Smooth muscle cell (in vitro differentiated cells): ENCODE measurements around the gene RAPGEF3. TPM values are rescaled to one million over a fixed set of nuclear protein-coding genes. Genes with fewer than 3 reads are reported as not detected.

ENCODE experiments used
- DNase-seq: peaks from one replicate; lab custom pipeline; 2025; ENCODE audit not compliant: unreplicated experiment; lab: John Stamatoyannopoulos, UW
- H2AFZ ChIP-seq: fragments of 200-600 bp; sonication (generic); 2 replicates; pipeline ENCODE4 v1.6.0; 2016; ENCODE audit warnings: antibody characterized with exemption, low read depth, mild to moderate bottlenecking
- H3F3A ChIP-seq: fragments of 200-600 bp; sonication (generic); 2 replicates; pipeline ENCODE4 v1.6.0; 2017; ENCODE audit warnings: antibody characterized with exemption, low read depth
- H3K27ac ChIP-seq: fragments of 200-600 bp; sonication (generic); 2 replicates; pipeline ENCODE4 v1.5.1; 2016; ENCODE audit warnings: low read depth, mild to moderate bottlenecking
- H3K27me3 ChIP-seq: fragments of 200-600 bp; sonication (generic); 2 replicates; pipeline ENCODE4 v1.6.1; 2016; ENCODE audit warnings: low read depth, mild to moderate bottlenecking
- H3K36me3 ChIP-seq: fragments of 200-600 bp; sonication (generic); 2 replicates; pipeline ENCODE4 v1.5.1; 2016; ENCODE audit warnings: low read depth
- H3K4me1 ChIP-seq: fragments of 200-600 bp; sonication (generic); 2 replicates; pipeline ENCODE4 v1.5.1; 2016; ENCODE audit warnings: low read depth
- H3K4me2 ChIP-seq: fragments of 200-600 bp; sonication (generic); 2 replicates; pipeline ENCODE4 v1.6.0; 2016; ENCODE audit warnings: mild to moderate bottlenecking
- H3K4me3 ChIP-seq: fragments of 200-600 bp; sonication (generic); 2 replicates; pipeline ENCODE4 v1.5.1; 2016; ENCODE audit warnings: mild to moderate bottlenecking
- H3K79me2 ChIP-seq: fragments of 200-600 bp; sonication (generic); 2 replicates; pipeline ENCODE4 v1.6.0; 2016; ENCODE audit warnings: low read depth, mild to moderate bottlenecking
- H3K9ac ChIP-seq: fragments of 200-600 bp; sonication (generic); 2 replicates; pipeline ENCODE4 v1.6.0; 2016; ENCODE audit warnings: low read depth
- H3K9me3 ChIP-seq: fragments of 200-600 bp; sonication (generic); replicated peaks from 2 replicates; pipeline ENCODE4 v1.5.1; 2016; ENCODE audit warnings: low read depth
- H4K20me1 ChIP-seq: fragments of 200-600 bp; sonication (generic); 2 replicates; pipeline ENCODE4 v1.6.0; 2016; ENCODE audit warnings: low read depth
- CTCF ChIP-seq: fragments of 200-600 bp; sonication (generic); IDR thresholded peaks from 2 replicates; pipeline ENCODE4 v1.5.1; 2017; ENCODE audit warnings: borderline replicate concordance, mild to moderate bottlenecking, antibody characterized with exemption; ENCODE audit not compliant: insufficient read depth, poor library complexity, severe bottlenecking
- WGBS: methylation state at CpG from one replicate; pipeline ENCODE4 v1.1.7; 2016; ENCODE audit warnings: low lambda C conversion rate; 5-methylcytosine and 5-hydroxymethylcytosine counted together
- polyA plus RNA-seq: library from polyadenylated mRNA; unstranded; fragments of >200 nt; fragmentation: Nextera tagmentation; extraction: Ambion mirVana; gene quantifications from 2 replicates; pipeline ENCODE4 v1.2.1, GENCODE V29; 2016
- total RNA-seq: library from RNA; depleted of rRNA; stranded (reverse); fragments of >200 nt; gene quantifications from 2 replicates; pipeline ENCODE4 v1.2.3, GENCODE V29; 2014

The RAPGEF3 gene
- total and polyA plus RNA-seq, 2 experiments from 2014 or later = 1.9 to 5.6 TPM

- no peaks in the 10 kb centered on the region for H4K20me1 ChIP-seq
- H3K4me3 ChIP-seq = no peak overlapping the region
- no peak overlapping the region for H3K9ac ChIP-seq
- H3K79me2 ChIP-seq = no peaks in the 10 kb centered on the region
- H3K36me3 ChIP-seq = peaks cover 7% of the 10 kb centered on the region
- TF ChIP-seq CTCF = no peak
- H2AFZ ChIP-seq = no peak overlapping the region
- 97% methylated on average over 20 of the region's 20 CpGs for WGBS
- no peak for DNase-seq
- peaks cover under 1% of the 10 kb centered on the region for H3K4me1 ChIP-seq
- H3F3A ChIP-seq = no peaks in the 10 kb centered on the region
- no peak overlapping the region for H3K4me2 ChIP-seq
- H3K27me3 ChIP-seq = no peaks in the 10 kb centered on the region
- H3K27ac ChIP-seq = no peak overlapping the region
- H3K9me3 ChIP-seq = no peaks in the 10 kb centered on the region
These were observed 25.4 kb upstream of the RAPGEF3 start for GRCh38 chr12:47783821-47784819.

GRCh38 chr12:47783024-47783755, 24.5 kb upstream of the RAPGEF3 start:
- 93% methylated on average over 17 of the region's 17 CpGs for WGBS
- H3K4me2 ChIP-seq = no peak overlapping the region
- H3K27ac ChIP-seq = no peak overlapping the region
- DNase-seq = no peak
- H3K27me3 ChIP-seq = no peaks in the 10 kb centered on the region
- H3K79me2 ChIP-seq = no peaks in the 10 kb centered on the region
- no peak overlapping the region for H2AFZ ChIP-seq
- no peak overlapping the region for H3K4me3 ChIP-seq
- no peaks in the 10 kb centered on the region for H3F3A ChIP-seq
- peaks cover 3% of the 10 kb centered on the region for H3K4me1 ChIP-seq
- no peaks in the 10 kb centered on the region for H4K20me1 ChIP-seq
- no peak for TF ChIP-seq CTCF
- H3K36me3 ChIP-seq = peaks cover 7% of the 10 kb centered on the region
- no peak overlapping the region for H3K9ac ChIP-seq
- no peaks in the 10 kb centered on the region for H3K9me3 ChIP-seq

GRCh38 chr12:47782372-47782770, 23.7 kb upstream of the RAPGEF3 start:
- no peak for TF ChIP-seq CTCF
- no peak for DNase-seq
- WGBS = 80% methylated on average over 8 of the region's 8 CpGs

More at GRCh38 chr12:47782372-47782770, 23.7 kb upstream of the RAPGEF3 start:
- no peak overlapping the region for H3K27ac ChIP-seq
- H3K9ac ChIP-seq = no peak overlapping the region
- peaks cover 4% of the 10 kb centered on the region for H3K36me3 ChIP-seq
- no peaks in the 10 kb centered on the region for H3K79me2 ChIP-seq
- H3K4me2 ChIP-seq = no peak overlapping the region
- H2AFZ ChIP-seq = no peak overlapping the region
- no peaks in the 10 kb centered on the region for H3F3A ChIP-seq
- H3K27me3 ChIP-seq = no peaks in the 10 kb centered on the region
- H4K20me1 ChIP-seq = no peaks in the 10 kb centered on the region
- H3K9me3 ChIP-seq = no peaks in the 10 kb centered on the region
- no peak overlapping the region for H3K4me3 ChIP-seq
- peaks cover 3% of the 10 kb centered on the region for H3K4me1 ChIP-seq
